Fibroblast of lung (primary cell): ENCODE data around the gene BTBD9.

Source experiments
- EZH2 ChIP-seq: IDR thresholded peaks from 2 replicates; pipeline ENCODE4 v1.5.1; 2012; ENCODE audit warnings: low read length, control low read depth, mild to moderate bottlenecking; ENCODE audit errors: missing control alignments
- TF ChIP-seq, protein P1 (sequence below), 2 donors: IDR thresholded peaks in 1 of 2; conservative IDR thresholded peaks in 1 of 2; 1 replicate in 1 of 2; 2 replicates in 1 of 2; pipeline ENCODE4 v1.5.1; 2011 to 2012; ENCODE audit warnings: low read length in 2 of 2, control low read depth in 1 of 2, inconsistent platforms in 1 of 2, low read depth in 1 of 2, mild to moderate bottlenecking in 1 of 2

DNA sequence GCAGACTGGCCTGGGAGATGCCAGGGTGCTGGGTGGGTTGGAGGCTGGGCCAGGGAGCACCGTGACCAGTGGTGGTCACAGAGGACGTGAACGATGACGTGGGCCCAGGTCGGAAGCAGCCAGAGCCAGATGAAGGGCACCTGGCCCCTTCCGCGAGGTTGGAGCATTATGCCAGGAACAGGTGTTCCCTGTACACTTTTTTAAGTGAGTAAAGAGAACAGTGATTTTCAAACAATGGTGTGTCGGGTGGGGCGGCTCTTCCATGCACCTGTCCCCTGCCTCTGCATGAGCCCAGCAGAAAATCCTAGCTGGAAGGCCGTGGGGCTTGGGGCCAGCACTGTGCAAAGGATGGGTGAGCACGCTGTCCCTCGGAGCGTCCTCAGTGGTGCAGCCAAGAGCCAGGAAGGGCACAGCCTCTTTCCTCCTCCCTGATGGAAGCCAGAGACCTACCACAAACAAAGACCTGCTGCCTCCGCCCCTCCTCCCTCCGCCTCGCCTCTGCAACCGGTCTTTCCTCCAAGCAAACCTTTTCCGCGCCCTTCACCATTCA lies 469.7 kb downstream of the BTBD9 start:
- TF ChIP-seq, protein P1, sequence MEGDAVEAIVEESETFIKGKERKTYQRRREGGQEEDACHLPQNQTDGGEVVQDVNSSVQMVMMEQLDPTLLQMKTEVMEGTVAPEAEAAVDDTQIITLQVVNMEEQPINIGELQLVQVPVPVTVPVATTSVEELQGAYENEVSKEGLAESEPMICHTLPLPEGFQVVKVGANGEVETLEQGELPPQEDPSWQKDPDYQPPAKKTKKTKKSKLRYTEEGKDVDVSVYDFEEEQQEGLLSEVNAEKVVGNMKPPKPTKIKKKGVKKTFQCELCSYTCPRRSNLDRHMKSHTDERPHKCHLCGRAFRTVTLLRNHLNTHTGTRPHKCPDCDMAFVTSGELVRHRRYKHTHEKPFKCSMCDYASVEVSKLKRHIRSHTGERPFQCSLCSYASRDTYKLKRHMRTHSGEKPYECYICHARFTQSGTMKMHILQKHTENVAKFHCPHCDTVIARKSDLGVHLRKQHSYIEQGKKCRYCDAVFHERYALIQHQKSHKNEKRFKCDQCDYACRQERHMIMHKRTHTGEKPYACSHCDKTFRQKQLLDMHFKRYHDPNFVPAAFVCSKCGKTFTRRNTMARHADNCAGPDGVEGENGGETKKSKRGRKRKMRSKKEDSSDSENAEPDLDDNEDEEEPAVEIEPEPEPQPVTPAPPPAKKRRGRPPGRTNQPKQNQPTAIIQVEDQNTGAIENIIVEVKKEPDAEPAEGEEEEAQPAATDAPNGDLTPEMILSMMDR (conservative IDR thresholded peaks at IDR 0.05 in 1 of 2, IDR thresholded peaks at IDR 0.05 in 1 of 2; ENCODE audit: low read depth in 1 of 2, low read length in 2 of 2), result no peak
- no peak for TF ChIP-seq EZH2
